Astrocyte (in vitro differentiated cells and primary cell): ENCODE results near the gene CARS1.

Experiments used
- EZH2 ChIP-seq: IDR thresholded peaks from 2 replicates; pipeline ENCODE4 v1.6.1; 2012; ENCODE audit warnings: mild to moderate bottlenecking, low read length, inconsistent platforms; ENCODE audit not compliant: insufficient read depth
- TF ChIP-seq, protein P1 (sequence below): IDR thresholded peaks from 2 replicates; pipeline ENCODE4 v1.5.1; 2011; ENCODE audit warnings: low read depth, mild to moderate bottlenecking, inconsistent platforms, low read length, moderate library complexity; ENCODE audit not compliant: insufficient read depth

DNA sequence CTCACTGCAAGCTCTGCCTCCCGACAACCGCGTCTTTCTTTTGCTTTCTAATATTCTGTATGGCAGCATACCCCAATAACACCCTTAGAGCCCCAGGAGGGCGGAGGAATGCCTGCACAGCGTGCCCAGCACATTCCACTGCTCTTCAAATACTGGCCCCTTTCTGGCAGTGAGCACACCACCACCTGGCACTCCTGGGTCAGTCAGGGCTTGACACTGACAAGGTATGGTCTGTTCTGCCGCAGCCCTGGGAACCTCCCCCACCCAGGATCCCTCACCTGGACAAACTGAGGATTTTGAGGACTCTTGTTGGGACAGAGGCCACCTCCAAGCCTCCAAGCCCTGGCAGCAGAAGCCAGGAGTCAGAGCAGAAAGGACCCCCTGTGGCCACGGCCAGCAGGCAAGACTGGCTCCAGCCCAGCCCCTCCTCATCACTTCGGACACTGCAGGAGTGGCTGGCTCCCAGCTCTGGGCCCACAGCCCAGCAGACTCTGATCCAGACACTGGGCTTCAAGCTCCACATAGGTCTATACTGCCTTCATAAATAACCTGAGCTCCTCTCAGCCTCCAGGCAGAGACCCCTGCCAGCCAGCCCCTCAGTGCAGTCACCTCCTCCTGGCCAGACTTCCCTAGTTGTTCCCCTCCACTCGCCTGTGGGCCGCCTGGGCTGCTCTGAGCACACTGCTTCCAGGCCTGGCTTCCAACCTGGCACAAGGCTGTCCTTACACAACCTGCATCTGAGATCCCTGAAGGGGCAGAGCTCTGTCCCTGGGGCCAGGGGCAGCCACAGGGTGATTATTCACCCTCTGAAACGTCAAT lies 14.5 kb downstream of the CARS1 start:
- TF ChIP-seq, protein P1, sequence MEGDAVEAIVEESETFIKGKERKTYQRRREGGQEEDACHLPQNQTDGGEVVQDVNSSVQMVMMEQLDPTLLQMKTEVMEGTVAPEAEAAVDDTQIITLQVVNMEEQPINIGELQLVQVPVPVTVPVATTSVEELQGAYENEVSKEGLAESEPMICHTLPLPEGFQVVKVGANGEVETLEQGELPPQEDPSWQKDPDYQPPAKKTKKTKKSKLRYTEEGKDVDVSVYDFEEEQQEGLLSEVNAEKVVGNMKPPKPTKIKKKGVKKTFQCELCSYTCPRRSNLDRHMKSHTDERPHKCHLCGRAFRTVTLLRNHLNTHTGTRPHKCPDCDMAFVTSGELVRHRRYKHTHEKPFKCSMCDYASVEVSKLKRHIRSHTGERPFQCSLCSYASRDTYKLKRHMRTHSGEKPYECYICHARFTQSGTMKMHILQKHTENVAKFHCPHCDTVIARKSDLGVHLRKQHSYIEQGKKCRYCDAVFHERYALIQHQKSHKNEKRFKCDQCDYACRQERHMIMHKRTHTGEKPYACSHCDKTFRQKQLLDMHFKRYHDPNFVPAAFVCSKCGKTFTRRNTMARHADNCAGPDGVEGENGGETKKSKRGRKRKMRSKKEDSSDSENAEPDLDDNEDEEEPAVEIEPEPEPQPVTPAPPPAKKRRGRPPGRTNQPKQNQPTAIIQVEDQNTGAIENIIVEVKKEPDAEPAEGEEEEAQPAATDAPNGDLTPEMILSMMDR: no peak
- no peak for TF ChIP-seq EZH2
